CD4-positive, alpha-beta T cell treated with Interleukin-17A for 1 hour (primary cell): ENCODE results near the gene TMEM135.
A peak's percentile ranks its signal among the peaks of the same experiment; 100 is the strongest.
"Not testable (repeated sequence)": the region's sequence is repeated elsewhere in the genome, so short reads cannot be mapped to it uniquely, and the experiment has no call there.

Experiments
- DNase-seq: peaks from one replicate; pipeline ENCODE4 v3.0.0-alpha.2; 2020

Gene TMEM135

GRCh38 chr11:87263979-87264378 lies 226.2 kb downstream of the TMEM135 start:
- DNase-seq = no peak

GRCh38 chr11:87265132-87265531 lies 227.4 kb downstream of the TMEM135 start:
- DNase-seq = no peak

GRCh38 chr11:87265979-87266378 lies 228.2 kb downstream of the TMEM135 start:
- no peak for DNase-seq

- no peak for DNase-seq
Measured at GRCh38 chr11:87266751-87267150, 229.0 kb downstream of the TMEM135 start.

GRCh38 chr11:87271951-87272350 lies 234.2 kb downstream of the TMEM135 start:
- not testable (repeated sequence) for DNase-seq

- no peak for DNase-seq
Measured at GRCh38 chr11:87275176-87275575, 237.4 kb downstream of the TMEM135 start.

GRCh38 chr11:87280143-87280542 lies 242.4 kb downstream of the TMEM135 start:
- no peak for DNase-seq

GRCh38 chr11:87281496-87281895 lies 243.8 kb downstream of the TMEM135 start:
- DNase-seq = no peak

GRCh38 chr11:87284306-87284705 lies 246.6 kb downstream of the TMEM135 start:
- DNase-seq = no peak

- DNase-seq = not testable (repeated sequence)
Measured at GRCh38 chr11:87285674-87286073, 247.9 kb downstream of the TMEM135 start.

- no peak for DNase-seq
Measured at GRCh38 chr11:87286338-87286737, 248.6 kb downstream of the TMEM135 start.

- DNase-seq = peak; percentile 61
Measured at GRCh38 chr11:87290304-87290922, 252.7 kb downstream of the TMEM135 start.

- no peak for DNase-seq
Measured at GRCh38 chr11:87292598-87292997, 254.9 kb downstream of the TMEM135 start.

GRCh38 chr11:87295237-87295636 lies 257.5 kb downstream of the TMEM135 start:
- no peak for DNase-seq

GRCh38 chr11:87296627-87297026 lies 258.9 kb downstream of the TMEM135 start:
- DNase-seq = no peak

- DNase-seq = no peak
Measured at GRCh38 chr11:87298155-87298554, 260.4 kb downstream of the TMEM135 start.

GRCh38 chr11:87299041-87299481 lies 261.3 kb downstream of the TMEM135 start:
- DNase-seq = peak; percentile 5

- DNase-seq = no peak
Measured at GRCh38 chr11:87300640-87301380, 263.1 kb downstream of the TMEM135 start.

GRCh38 chr11:87301785-87302540 lies 264.2 kb downstream of the TMEM135 start:
- no peak for DNase-seq

GRCh38 chr11:87304412-87304811 lies 266.7 kb downstream of the TMEM135 start:
- no peak for DNase-seq

- DNase-seq = no peak
Measured at GRCh38 chr11:87306262-87306851, 268.6 kb downstream of the TMEM135 start.

- no peak for DNase-seq
Measured at GRCh38 chr11:87307101-87307500, 269.4 kb downstream of the TMEM135 start.

- no peak for DNase-seq
Measured at GRCh38 chr11:87315229-87315628, 277.5 kb downstream of the TMEM135 start.
